Spleen (tissue), 11 donors: ENCODE data around the gene CLRN3. TPM values are rescaled to one million over a fixed set of nuclear protein-coding genes. Genes with fewer than 3 reads are reported as not detected.

Source experiments
- DNase-seq: peaks from one replicate; pipeline ENCODE4 v3.0.0-alpha.2; 2020
- H3K27ac ChIP-seq, 8 donors: fragments of 200-600 bp; sonication (generic) in 7 of 8; 1 replicate in 4 of 8; 2 replicates in 4 of 8; pipeline versions ENCODE4 v1.5.0 to v1.8.0; 2016 to 2021; ENCODE audit warnings: inconsistent platforms in 4 of 8, mild to moderate bottlenecking in 4 of 8, moderate library complexity in 1 of 8
- H3K27me3 ChIP-seq, 7 donors: fragments of 200-600 bp; sonication (generic) in 6 of 7; replicated peaks in 1 of 7; 1 replicate in 4 of 7; 2 replicates in 3 of 7; pipeline versions ENCODE4 v1.5.0 to v1.8.0; 2016 to 2021; ENCODE audit warnings: inconsistent platforms in 3 of 7, mild to moderate bottlenecking in 1 of 7
- H3K36me3 ChIP-seq, 6 donors: fragments of 200-600 bp; sonication (generic) in 5 of 6; 1 replicate in 4 of 6; 2 replicates in 2 of 6; pipeline versions ENCODE4 v1.5.0 to v1.8.0; 2016 to 2021; ENCODE audit warnings: inconsistent platforms in 2 of 6
- H3K4me1 ChIP-seq, 6 donors: fragments of 200-600 bp; sonication (generic) in 5 of 6; 1 replicate in 3 of 6; 2 replicates in 3 of 6; pipeline versions ENCODE4 v1.5.0 to v1.8.0; 2016 to 2021; ENCODE audit warnings: inconsistent platforms in 3 of 6
- H3K4me3 ChIP-seq, 8 donors: fragments of 200-600 bp; sonication (generic) in 7 of 8; 1 replicate in 4 of 8; 2 replicates in 4 of 8; pipeline versions ENCODE4 v1.5.0 to v1.8.0; 2016 to 2021; ENCODE audit warnings: inconsistent platforms in 4 of 8, mild to moderate bottlenecking in 4 of 8, moderate library complexity in 2 of 8
- H3K9me3 ChIP-seq, 8 donors: fragments of 200-600 bp; sonication (generic) in 7 of 8; 1 replicate in 4 of 8; 2 replicates in 4 of 8; pipeline versions ENCODE4 v1.5.0 to v1.8.0; 2016 to 2021; ENCODE audit warnings: inconsistent platforms in 4 of 8
- CTCF ChIP-seq, 11 experiments: fragments of 200-600 bp in 7 of 11; fragments of 450-650 bp in 4 of 11; sonication (generic) in 4 of 11; IDR thresholded peaks in 8 of 11; conservative IDR thresholded peaks in 3 of 11; 1 replicate in 7 of 11; 2 replicates in 4 of 11; pipeline versions ENCODE4 v1.4.0 to v1.8.0; 2016 to 2021; ENCODE audit warnings: antibody characterized with exemption in 11 of 11, inconsistent platforms in 4 of 11, mild to moderate bottlenecking in 1 of 11
- POLR2A ChIP-seq, 3 donors: fragments of 450-650 bp; IDR thresholded peaks; one replicate each; pipeline ENCODE4 v1.5.1; 2017; ENCODE audit warnings: antibody characterized with exemption in 3 of 3, mild to moderate bottlenecking in 1 of 3
- POLR2AphosphoS5 ChIP-seq, 3 donors: sonication (generic); formaldehyde crosslinking; IDR thresholded peaks; one replicate each; pipeline ENCODE4 v1.5.1; 2017; ENCODE audit warnings: antibody characterized with exemption in 3 of 3
- WGBS, 5 donors: extraction: QIAGEN DNeasy Blood & Tissue Kit in 3 of 5; methylation state at CpG; one replicate each; pipeline versions ENCODE4 v1.1.5 to v1.1.7; 2013 to 2018; 5-methylcytosine and 5-hydroxymethylcytosine counted together
- intact Hi-C: fragments of 100-400 bp; cut with DNase I; formaldehyde crosslinking; loops from one replicate; pipeline ENCODE4 v1.15.0; 2023; ENCODE audit warnings: low total_unique reads
- polyA plus RNA-seq, 3 donors: library from polyadenylated mRNA; stranded (reverse); fragments of 200-250 nt; gene quantifications; one replicate each; pipeline ENCODE4 v1.2.1, GENCODE V29; 2013
- total RNA-seq, 7 donors: library from RNA; depleted of rRNA in 3 of 7; stranded (reverse); fragments of >200 nt in 3 of 7; fragmentation: NEBNext Ultra II Directional in 4 of 7; extraction: Animal tissue kit (Norgen Biotek cat#: 25700) in 4 of 7; gene quantifications; one replicate each; pipeline versions ENCODE4 v1.1.0 to v1.2.1, GENCODE V29; 2016 to 2021
- donor health status: healthy with polysubstance abuse.
- donor health status: DM: no; HTN: no; CAD: no; lungs with moderate emphysema.
- donor health status: DM: no; HTN: no; CAD: no.
- donor health status: Bipolar disorder and iron deficiency.
- donor health status: healthy.
- donor health status: DM: no; HTN: no; CAD: no.
- donor health status: DM: yes; HTN: yes; CAD: no.

Gene CLRN3
- total and polyA plus RNA-seq, 10 donors = 0.22 to 0.43 TPM; not detected in 8

- 79 to 98% (median 94%) methylated on average over 3 of the region's 3 CpGs for WGBS, 5 donors
- DNase-seq = no peak
- intact Hi-C loops = no loop called here
Measured at GRCh38 chr10:127890832-127891334, 1.9 kb downstream of the CLRN3 start.

DNA sequence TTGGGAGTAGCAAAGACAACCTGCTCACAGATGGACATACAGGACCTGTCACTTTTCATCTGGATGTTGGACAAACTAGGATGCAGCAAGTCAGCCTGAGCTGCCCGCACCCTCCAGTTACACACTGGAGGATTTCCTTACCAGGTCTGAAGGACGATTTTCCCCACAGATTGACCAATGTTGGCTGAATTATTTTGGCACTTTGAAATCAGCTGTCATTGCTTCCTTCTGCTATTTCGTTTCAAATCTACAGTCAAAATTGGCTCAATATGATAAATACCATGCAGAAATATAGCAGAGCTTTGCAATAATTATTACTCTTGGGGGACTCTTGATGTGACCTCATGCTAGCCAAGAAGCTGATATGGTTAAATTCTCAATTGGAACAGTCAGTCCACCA, 2.5 kb downstream of the CLRN3 start:
- H3K4me1 ChIP-seq = peaks cover 0 to 25% (median 6%) of the 10 kb centered on the region in 6 donors
- no peak for DNase-seq
- 23 to 50% (median 41%) methylated on average over 3 of the region's 3 CpGs for WGBS, 5 donors
- peaks cover 0 to 5% (median 0%) of the 10 kb centered on the region in 7 donors for H3K27me3 ChIP-seq
- H3K36me3 ChIP-seq = no peaks in the 10 kb centered on the region
- intact Hi-C loops = no loop called here
- no peak for TF ChIP-seq CTCF (IDR thresholded peaks at IDR 0.05 in 8 of 11, conservative IDR thresholded peaks at IDR 0.05 in 3 of 11)
- TF ChIP-seq POLR2AphosphoS5 (IDR thresholded peaks at IDR 0.05) = no peak
- TF ChIP-seq POLR2A (IDR thresholded peaks at IDR 0.05) = no peak
- no peaks in the 10 kb centered on the region for H3K9me3 ChIP-seq
- H3K27ac ChIP-seq = peak overlapping the region in 3 of 8 donors; percentile 47 to 69 (median 58)
- H3K4me3 ChIP-seq = no peak overlapping the region

More at GRCh38 chr10:127890832-127891334, 1.9 kb downstream of the CLRN3 start:
- peaks cover 0 to 5% (median 0%) of the 10 kb centered on the region in 7 donors for H3K27me3 ChIP-seq
- H3K9me3 ChIP-seq = no peaks in the 10 kb centered on the region
- peaks cover 0 to 25% (median 6%) of the 10 kb centered on the region in 6 donors for H3K4me1 ChIP-seq
- no peak overlapping the region for H3K4me3 ChIP-seq
- H3K36me3 ChIP-seq = no peaks in the 10 kb centered on the region
- TF ChIP-seq POLR2AphosphoS5 (IDR thresholded peaks at IDR 0.05) (no peak), POLR2A (IDR thresholded peaks at IDR 0.05) (no peak), CTCF (IDR thresholded peaks at IDR 0.05 in 8 of 11, conservative IDR thresholded peaks at IDR 0.05 in 3 of 11) (no peak)
- H3K27ac ChIP-seq = no peak overlapping the region

DNA sequence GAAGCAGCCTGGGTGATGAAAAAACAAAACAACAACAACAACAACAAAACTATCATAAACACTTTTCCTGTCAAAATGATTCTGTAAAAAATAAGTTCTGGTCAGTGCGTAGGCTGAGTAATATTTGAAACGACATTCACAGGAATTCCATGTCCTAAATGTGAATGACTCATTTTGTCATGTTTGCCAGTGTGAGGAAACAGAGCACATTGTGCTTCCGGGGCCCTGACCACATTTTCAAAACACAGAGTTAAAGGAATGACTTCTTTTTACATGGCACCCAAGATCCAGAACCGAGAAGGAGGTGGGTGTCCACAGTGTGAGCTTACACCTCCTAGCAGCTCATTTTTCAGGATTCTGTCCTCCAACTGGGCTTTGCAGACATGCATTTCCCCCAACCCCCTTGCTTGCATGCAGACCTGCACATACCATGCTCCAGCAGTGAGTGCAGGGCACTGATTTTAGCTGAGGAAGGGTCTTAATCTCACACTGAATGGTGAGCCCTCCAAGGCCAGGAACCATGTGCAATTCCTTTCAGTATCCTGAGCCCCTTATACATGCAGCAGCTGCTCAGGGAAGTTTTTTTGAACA, 3.0 kb downstream of the CLRN3 start:
- Histone ChIP-seq H3K36me3 (no peaks in the 10 kb centered on the region), H3K4me3 (no peak overlapping the region), H3K9me3 (no peaks in the 10 kb centered on the region), H3K27ac (peak overlapping the region in 3 of 8 donors; percentile 47 to 69 (median 58)), H3K27me3 (peaks cover 0 to 5% (median 0%) of the 10 kb centered on the region in 7 donors), H3K4me1 (peaks cover 0 to 25% (median 6%) of the 10 kb centered on the region in 6 donors)
- intact Hi-C loops = no loop called here
- TF ChIP-seq POLR2AphosphoS5 (IDR thresholded peaks at IDR 0.05) (no peak), CTCF (IDR thresholded peaks at IDR 0.05 in 8 of 11, conservative IDR thresholded peaks at IDR 0.05 in 3 of 11) (no peak), POLR2A (IDR thresholded peaks at IDR 0.05) (no peak)
- no peak for DNase-seq
- 22 to 53% (median 39%) methylated on average over 4 of the region's 4 CpGs for WGBS, 5 donors

DNA sequence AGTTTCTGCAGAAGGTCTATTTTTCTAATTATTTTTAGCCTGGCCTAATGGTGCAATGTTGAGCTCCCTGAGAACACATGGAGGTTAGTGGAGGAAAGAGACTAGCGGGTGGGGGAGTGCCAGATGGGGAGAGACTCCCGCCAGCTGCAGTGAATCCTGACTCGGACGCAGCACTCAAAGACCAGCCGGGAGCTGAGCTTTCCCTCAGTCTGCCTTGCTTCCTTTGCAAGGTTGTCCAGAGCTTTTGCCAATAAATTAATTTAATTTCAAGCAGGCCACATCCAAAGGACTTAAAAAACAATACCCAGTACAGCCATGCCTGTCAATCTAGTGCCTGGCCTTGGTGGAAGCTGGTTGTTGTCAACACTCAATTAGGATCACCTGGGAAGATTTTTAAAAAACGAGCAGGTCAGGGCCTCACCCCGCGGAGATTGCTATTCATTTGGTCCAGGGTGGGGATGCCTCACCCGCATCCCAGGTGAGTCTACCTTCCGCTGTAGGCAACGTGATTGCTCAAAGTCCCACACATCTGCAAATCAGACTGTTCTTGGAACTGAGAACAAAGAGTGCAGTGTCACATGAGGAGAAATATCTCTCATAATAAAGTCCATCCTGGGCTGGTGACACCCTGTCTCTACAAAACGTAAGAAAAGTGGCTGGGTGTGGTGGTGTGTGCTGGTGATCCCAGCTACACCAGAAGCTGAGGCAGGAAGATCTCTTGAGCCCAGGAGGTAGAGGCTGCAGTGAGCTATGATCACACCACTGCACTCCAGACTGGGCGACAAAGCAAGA, 4.0 kb downstream of the CLRN3 start:
- 86 to 94% (median 91%) methylated on average over 13 of the region's 13 CpGs for WGBS, 5 donors
- Histone ChIP-seq H3K36me3 (no peaks in the 10 kb centered on the region), H3K27ac (peak overlapping the region in 3 of 8 donors; percentile 47 to 69 (median 58)), H3K9me3 (no peaks in the 10 kb centered on the region), H3K4me3 (no peak overlapping the region), H3K4me1 (peaks cover 0 to 25% (median 6%) of the 10 kb centered on the region in 6 donors), H3K27me3 (peaks cover 0 to 5% (median 0%) of the 10 kb centered on the region in 7 donors)
- DNase-seq = no peak
- intact Hi-C loops = no loop called here
- no peak for TF ChIP-seq CTCF (IDR thresholded peaks at IDR 0.05 in 8 of 11, conservative IDR thresholded peaks at IDR 0.05 in 3 of 11)
- TF ChIP-seq POLR2A (IDR thresholded peaks at IDR 0.05) = no peak
- TF ChIP-seq POLR2AphosphoS5 (IDR thresholded peaks at IDR 0.05) = no peak
